ENCODE results near the gene WNK1. TPM values are rescaled to one million over a fixed set of nuclear protein-coding genes. Genes with fewer than 3 reads are reported as not detected.
A peak's percentile ranks its signal among the peaks of the same experiment; 100 is the strongest.
"Not testable (repeated sequence)": the region's sequence is repeated elsewhere in the genome, so short reads cannot be mapped to it uniquely, and the experiment has no call there.

Gene WNK1
- 100 to 1,000 TPM; 112 to 134 TPM for total RNA-seq

- Mint-ChIP-seq H3K4me3 (no peak within 1 kb of the TSS), H3K4me1 (ENCODE audit: low read depth) (peaks cover 30% of the 10 kb centered on the region), H3K36me3 (ENCODE audit: low read depth) (peaks cover 26% of the 10 kb centered on the region), H3K9me3 (no peaks in the 10 kb centered on the region), H3K27me3 (ENCODE audit: low read depth) (no peaks in the 10 kb centered on the region), H3K27ac (peak within 1 kb of the TSS; percentile 94)
- intact Hi-C loops (cut with micrococcal nuclease) = loop anchor here (1.0 to 10.0 kb wide), 18 partner anchors 9 to 840 kb away; partner anchors contain the start of genes ERC1, FBXL14, KDM5A and RAD52
- peak; percentile 98 for DNase-seq
- CTCF ChIA-PET = interaction anchor here (0.6 to 6.9 kb wide), 24 partner anchors 13 to 185 kb away, joined by 3 to 69 read pairs (median 8); no protein-coding TSS in a partner anchor
Observed at GRCh38 chr12:751999-752694, at the start of gene WNK1. Gene WNK1, plus strand, starts transcription at chr12:752579. Its CDS starts 987 bp downstream, at chr12:753566.

GRCh38 chr12:704516-705242 is 47.7 kb upstream of the WNK1 start:
- no peak for DNase-seq
- H3K27ac Mint-ChIP-seq = no peak overlapping the region
- peaks cover 3% of the 10 kb centered on the region for H3K9me3 Mint-ChIP-seq
- no peak overlapping the region for H3K4me3 Mint-ChIP-seq
- peaks cover 12% of the 10 kb centered on the region for H3K4me1 Mint-ChIP-seq (ENCODE audit: low read depth)
- no peaks in the 10 kb centered on the region for H3K36me3 Mint-ChIP-seq (ENCODE audit: low read depth)
- intact Hi-C loops (cut with micrococcal nuclease) = no loop called here
- no peaks in the 10 kb centered on the region for H3K27me3 Mint-ChIP-seq (ENCODE audit: low read depth)
- CTCF ChIA-PET = interaction anchor here (0.7 kb wide), 1 partner anchor 18 kb away, joined by 3 read pairs; no protein-coding TSS in a partner anchor

- H3K4me3 Mint-ChIP-seq; DNase-seq; H3K27me3 Mint-ChIP-seq (ENCODE audit: low read depth); H3K36me3 Mint-ChIP-seq (ENCODE audit: low read depth); intact Hi-C loops (cut with micrococcal nuclease); H3K27ac Mint-ChIP-seq; H3K9me3 Mint-ChIP-seq: not testable (repeated sequence)
- H3K4me1 Mint-ChIP-seq (ENCODE audit: low read depth) = peaks cover 20% of the 10 kb centered on the region
- CTCF ChIA-PET = interaction anchor here (0.6 kb wide), 1 partner anchor 100 kb away, joined by 3 read pairs; no protein-coding TSS in a partner anchor
Observed at GRCh38 chr12:708084-708483, 44.3 kb upstream of the WNK1 start.

DNA sequence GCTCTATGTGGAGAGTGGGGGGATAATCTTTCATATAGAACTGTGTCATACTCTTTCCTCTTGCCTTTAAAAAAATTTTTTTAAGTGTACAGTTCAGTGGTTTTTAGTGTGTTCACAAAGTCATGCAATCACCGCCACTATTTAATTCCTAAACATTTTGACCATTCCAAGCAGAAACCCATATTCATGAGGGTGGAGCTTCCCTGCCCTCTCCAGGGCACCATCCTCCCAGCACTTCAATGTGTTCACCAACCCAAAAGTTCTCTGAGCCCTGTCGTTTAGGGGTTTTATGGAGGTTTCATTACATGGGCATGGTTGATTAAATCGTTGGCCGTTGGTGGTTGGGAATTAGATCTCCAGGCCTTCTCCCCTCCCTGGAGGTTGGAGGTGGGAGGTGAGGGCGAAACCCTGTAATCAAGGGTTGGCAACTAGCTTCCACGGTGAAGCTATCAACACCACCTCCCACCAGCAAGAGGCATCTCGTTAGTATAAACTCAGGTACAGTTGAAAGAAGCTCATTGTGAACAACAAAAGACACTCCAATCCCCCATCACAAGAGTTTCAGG is 42.8 kb upstream of the WNK1 start:
- intact Hi-C loops (cut with micrococcal nuclease) = no loop called here
- CTCF ChIA-PET = interaction anchor here (0.6 to 1.8 kb wide), 2 partner anchors 12 to 15 kb away, joined by 3 read pairs; no protein-coding TSS in a partner anchor

GRCh38 chr12:712172-712863 is 40.1 kb upstream of the WNK1 start:
- peaks cover 2% of the 10 kb centered on the region for H3K9me3 Mint-ChIP-seq
- H3K27me3 Mint-ChIP-seq (ENCODE audit: low read depth) = no peaks in the 10 kb centered on the region
- CTCF ChIA-PET = interaction anchor here (1.3 to 2.4 kb wide), 3 partner anchors 26 to 98 kb away, joined by 3 to 9 read pairs (median 4); partner anchors contain the start of gene WNK1
- H3K36me3 Mint-ChIP-seq (ENCODE audit: low read depth) = no peaks in the 10 kb centered on the region
- no peak overlapping the region for H3K27ac Mint-ChIP-seq
- H3K4me1 Mint-ChIP-seq (ENCODE audit: low read depth) = peaks cover 37% of the 10 kb centered on the region
- DNase-seq = no peak
- H3K4me3 Mint-ChIP-seq = no peak overlapping the region
- intact Hi-C loops (cut with micrococcal nuclease) = no loop called here

More for the DNA sequence above, 42.8 kb upstream of the WNK1 start:
- Mint-ChIP-seq H3K27ac (no peak overlapping the region), H3K9me3 (peaks cover 2% of the 10 kb centered on the region), H3K27me3 (ENCODE audit: low read depth) (no peaks in the 10 kb centered on the region), H3K36me3 (ENCODE audit: low read depth) (no peaks in the 10 kb centered on the region), H3K4me1 (ENCODE audit: low read depth) (peaks cover 23% of the 10 kb centered on the region), H3K4me3 (no peak overlapping the region)
- DNase-seq = no peak

DNA sequence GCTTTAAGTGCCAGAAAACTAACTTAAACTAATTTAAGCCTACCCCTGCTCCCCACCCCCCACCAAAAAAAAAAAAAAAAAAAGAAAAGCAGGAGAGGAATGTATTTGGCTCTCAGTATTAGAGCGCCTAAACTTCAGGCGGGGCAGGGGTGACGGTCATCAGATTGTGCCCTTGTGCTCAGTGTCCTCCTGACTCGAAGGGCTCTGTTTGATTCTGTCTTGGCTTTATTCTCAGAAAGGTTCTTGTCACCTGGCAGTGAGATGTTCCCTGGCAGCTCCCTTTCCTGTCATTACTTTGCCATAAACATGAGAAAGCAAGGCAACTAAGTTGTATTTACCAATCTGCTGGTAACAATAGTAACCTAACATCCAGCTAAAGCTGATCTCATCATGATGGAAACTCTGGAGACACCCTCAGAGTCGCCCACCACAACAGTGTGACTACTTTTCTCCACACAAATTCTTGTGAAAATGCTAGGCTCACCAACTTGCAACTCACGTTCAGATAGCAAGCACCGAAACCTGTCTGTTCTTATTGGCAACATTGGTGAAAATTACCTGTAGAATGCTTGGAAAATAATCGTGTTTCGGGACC is 39.0 kb upstream of the WNK1 start:
- no peak overlapping the region for H3K4me3 Mint-ChIP-seq
- H3K27ac Mint-ChIP-seq = no peak overlapping the region

GRCh38 chr12:716506-716905 is 35.9 kb upstream of the WNK1 start:
- Mint-ChIP-seq H3K27ac (peak overlapping the region; percentile 75), H3K4me3 (peak overlapping the region; percentile 0), H3K9me3 (no peaks in the 10 kb centered on the region), H3K36me3 (ENCODE audit: low read depth) (no peaks in the 10 kb centered on the region), H3K27me3 (ENCODE audit: low read depth) (no peaks in the 10 kb centered on the region), H3K4me1 (ENCODE audit: low read depth) (peaks cover 65% of the 10 kb centered on the region)
- CTCF ChIA-PET = interaction anchor here (0.6 to 1.1 kb wide), 5 partner anchors 9 to 147 kb away, joined by 3 to 9 read pairs (median 4); no protein-coding TSS in a partner anchor
- DNase-seq = peak; percentile 80
- intact Hi-C loops (cut with micrococcal nuclease) = loop anchor here (1.0 to 5.0 kb wide), 3 partner anchors 12 to 42 kb away; partner anchors contain the start of gene WNK1

More for the DNA sequence above, 39.0 kb upstream of the WNK1 start:
- Mint-ChIP-seq H3K9me3 (peaks cover 1% of the 10 kb centered on the region), H3K36me3 (ENCODE audit: low read depth) (no peaks in the 10 kb centered on the region), H3K4me1 (ENCODE audit: low read depth) (peaks cover 44% of the 10 kb centered on the region), H3K27me3 (ENCODE audit: low read depth) (no peaks in the 10 kb centered on the region)
- DNase-seq = peak; percentile 52
- CTCF ChIA-PET = interaction anchor here (0.6 to 2.4 kb wide), 3 partner anchors 38 to 263 kb away, joined by 4 to 9 read pairs (median 5); partner anchors contain the start of gene WNK1
- intact Hi-C loops (cut with micrococcal nuclease) = loop anchor here (1.0 kb wide), 3 partner anchors 13 to 44 kb away; no protein-coding TSS in a partner anchor

DNA sequence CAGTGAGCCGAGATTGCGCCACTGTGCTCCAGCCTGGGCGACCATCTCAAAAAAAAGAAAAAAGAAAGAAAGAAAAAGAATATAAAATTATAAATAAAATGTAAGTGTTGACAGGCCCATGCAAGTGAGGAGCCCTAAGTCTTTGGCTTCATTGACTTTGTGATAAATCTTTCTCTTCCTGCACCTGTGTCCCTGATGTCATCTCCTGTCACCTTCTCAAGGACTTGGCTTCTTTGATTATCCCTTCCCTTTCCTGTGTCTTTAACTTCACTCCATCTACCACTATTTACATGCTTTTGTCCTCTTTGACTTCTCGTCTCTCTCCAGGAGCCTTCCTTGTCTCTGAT is 33.6 kb upstream of the WNK1 start:
- Mint-ChIP-seq H3K4me3 (peak overlapping the region; percentile 36), H3K9me3 (no peaks in the 10 kb centered on the region), H3K36me3 (ENCODE audit: low read depth) (no peaks in the 10 kb centered on the region), H3K4me1 (ENCODE audit: low read depth) (peaks cover 65% of the 10 kb centered on the region), H3K27me3 (ENCODE audit: low read depth) (no peaks in the 10 kb centered on the region), H3K27ac (peak overlapping the region; percentile 70)
- CTCF ChIA-PET = no interaction called here
- intact Hi-C loops (cut with micrococcal nuclease) = loop anchor here (5.0 kb wide), 1 partner anchor 34 kb away; the partner anchor contains the start of gene WNK1
- no peak for DNase-seq

DNA sequence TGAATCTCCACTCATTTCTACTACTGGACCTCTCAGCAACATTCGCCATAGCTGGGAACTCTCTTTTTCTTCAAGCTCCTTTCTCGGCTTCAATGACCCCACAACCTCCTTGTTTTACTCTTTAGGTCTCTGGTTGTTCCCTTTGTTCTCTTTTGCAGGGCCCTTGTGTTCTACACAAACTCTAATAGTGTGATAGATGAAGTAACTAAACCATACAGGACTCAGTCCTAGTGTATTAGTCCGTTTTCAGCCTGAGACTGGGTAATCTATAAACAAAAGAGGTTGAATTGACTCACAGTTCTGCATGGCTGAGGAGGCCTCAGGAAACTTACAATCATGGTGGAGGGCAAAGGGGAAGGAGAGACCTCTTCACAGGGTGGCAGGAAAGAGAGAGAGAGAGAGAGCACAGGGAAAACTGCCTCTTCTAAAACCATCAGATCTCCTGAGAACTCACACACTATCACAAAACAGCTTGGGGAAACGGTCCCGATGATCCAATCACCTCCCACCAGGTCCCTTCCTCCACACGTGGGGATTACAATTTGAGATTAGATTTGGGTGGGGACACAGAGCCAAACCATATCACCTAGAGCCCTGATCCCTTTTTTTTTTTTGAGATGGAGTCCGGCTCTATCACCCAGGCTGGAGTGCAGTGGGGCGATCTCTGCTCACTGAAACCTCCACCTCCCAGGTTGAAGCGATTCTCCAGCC is 32.0 kb upstream of the WNK1 start:
- intact Hi-C loops (cut with micrococcal nuclease) = no loop called here
- H3K4me3 Mint-ChIP-seq = no peak overlapping the region
- CTCF ChIA-PET = interaction anchor here (0.6 kb wide), 1 partner anchor 16 kb away, joined by 3 read pairs; no protein-coding TSS in a partner anchor
- no peaks in the 10 kb centered on the region for H3K9me3 Mint-ChIP-seq
- DNase-seq = no peak
- no peaks in the 10 kb centered on the region for H3K36me3 Mint-ChIP-seq (ENCODE audit: low read depth)
- H3K27me3 Mint-ChIP-seq (ENCODE audit: low read depth) = no peaks in the 10 kb centered on the region
- no peak overlapping the region for H3K27ac Mint-ChIP-seq
- peaks cover 77% of the 10 kb centered on the region for H3K4me1 Mint-ChIP-seq (ENCODE audit: low read depth)

- Mint-ChIP-seq H3K27me3 (ENCODE audit: low read depth) (no peaks in the 10 kb centered on the region), H3K9me3 (no peaks in the 10 kb centered on the region), H3K27ac (peak overlapping the region; percentile 80), H3K36me3 (ENCODE audit: low read depth) (no peaks in the 10 kb centered on the region), H3K4me3 (peak overlapping the region; percentile 14), H3K4me1 (ENCODE audit: low read depth) (peaks cover 83% of the 10 kb centered on the region)
- peak; percentile 54 for DNase-seq
- intact Hi-C loops (cut with micrococcal nuclease) = loop anchor here (1.0 kb wide), 1 partner anchor 50 kb away; no protein-coding TSS in a partner anchor
- CTCF ChIA-PET = interaction anchor here (2.5 kb wide), 1 partner anchor 27 kb away, joined by 10 read pairs; no protein-coding TSS in a partner anchor
Observed at GRCh38 chr12:724194-724855, 28.1 kb upstream of the WNK1 start.
